ENCODE data around the gene UBXN7.
"Not testable (repeated sequence)": the region's sequence is repeated elsewhere in the genome, so short reads cannot be mapped to it uniquely, and the experiment has no call there.

Gene UBXN7

GRCh38 chr3:196418601-196419000 lies 13.6 kb downstream of the UBXN7 start:
- DNase-seq (ENCODE audit: low read depth, low spot score), result no peak

DNA sequence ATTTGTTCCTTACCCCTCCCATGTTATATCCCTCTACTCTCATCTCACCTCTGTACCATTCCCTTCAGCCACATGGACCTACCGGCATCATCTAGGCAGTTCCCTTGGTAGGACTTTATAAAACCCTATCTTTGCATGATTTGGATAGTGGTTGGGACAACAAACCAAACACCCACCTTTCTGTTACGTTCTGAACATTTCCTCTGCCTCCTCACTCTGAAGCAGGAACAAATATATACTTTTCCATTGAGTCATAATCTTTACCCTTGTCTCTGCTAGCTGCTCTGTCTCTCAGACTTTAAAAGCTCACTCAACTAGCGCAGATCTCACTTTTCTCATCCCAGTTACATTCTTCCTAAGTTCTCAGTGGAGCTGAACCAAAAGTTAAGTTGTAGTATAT lies 17.8 kb downstream of the UBXN7 start:
- no peak for DNase-seq (ENCODE audit: low read depth, low spot score)

DNA sequence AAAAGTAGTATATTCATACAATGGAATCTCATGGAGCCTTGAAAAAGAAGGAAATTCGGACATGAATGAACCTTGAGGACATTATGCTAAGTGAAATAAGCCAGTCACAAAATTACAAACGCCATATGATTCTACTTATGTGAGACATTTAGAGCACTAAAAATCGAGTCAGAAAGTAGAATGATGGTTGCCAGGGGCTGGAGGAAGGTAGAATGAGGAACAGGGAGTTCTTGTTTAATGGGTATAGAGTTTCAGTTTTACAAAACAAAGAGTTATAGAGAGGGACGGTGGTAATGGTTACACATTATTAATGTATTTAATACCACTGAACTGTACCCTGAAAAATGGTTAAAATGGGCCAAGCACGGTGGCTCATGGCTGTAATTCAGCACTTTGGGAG lies 19.5 kb downstream of the UBXN7 start:
- no peak for DNase-seq (ENCODE audit: low read depth, low spot score)

GRCh38 chr3:196409409-196409808 lies 22.8 kb downstream of the UBXN7 start:
- no peak for DNase-seq (ENCODE audit: low read depth, low spot score)

- DNase-seq (ENCODE audit: low read depth, low spot score), result no peak
Observed at GRCh38 chr3:196408565-196409300, 23.5 kb downstream of the UBXN7 start.

- no peak for DNase-seq (ENCODE audit: low read depth, low spot score)
Observed at GRCh38 chr3:196406811-196407470, 25.3 kb downstream of the UBXN7 start.

GRCh38 chr3:196400331-196400730 lies 31.9 kb downstream of the UBXN7 start:
- no peak for DNase-seq (ENCODE audit: low read depth, low spot score)

DNA sequence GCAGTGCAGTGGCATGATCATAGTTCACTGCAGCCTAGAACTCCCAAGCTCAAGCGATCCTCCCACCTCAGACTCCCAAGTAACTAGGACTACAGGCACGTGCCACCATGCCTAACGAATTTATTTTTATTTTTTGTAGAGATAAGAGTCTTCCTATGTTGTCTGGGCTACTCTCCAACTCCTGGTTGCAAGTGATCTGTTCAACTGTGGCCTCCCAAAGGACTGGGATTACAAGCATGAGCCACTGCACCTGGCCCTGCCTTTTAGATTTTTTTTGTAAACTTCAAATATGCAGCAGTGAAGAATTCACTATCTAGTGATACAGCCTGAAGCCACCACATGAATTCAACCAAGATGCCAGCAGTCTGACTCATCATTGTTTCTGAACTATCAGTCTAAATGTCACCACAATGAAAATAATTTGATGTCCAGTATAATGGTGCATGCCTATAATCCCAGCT lies 32.7 kb downstream of the UBXN7 start:
- DNase-seq (ENCODE audit: low read depth, low spot score), result no peak

- DNase-seq (ENCODE audit: low read depth, low spot score), result no peak
Observed at GRCh38 chr3:196398782-196399181, 33.4 kb downstream of the UBXN7 start.

DNA sequence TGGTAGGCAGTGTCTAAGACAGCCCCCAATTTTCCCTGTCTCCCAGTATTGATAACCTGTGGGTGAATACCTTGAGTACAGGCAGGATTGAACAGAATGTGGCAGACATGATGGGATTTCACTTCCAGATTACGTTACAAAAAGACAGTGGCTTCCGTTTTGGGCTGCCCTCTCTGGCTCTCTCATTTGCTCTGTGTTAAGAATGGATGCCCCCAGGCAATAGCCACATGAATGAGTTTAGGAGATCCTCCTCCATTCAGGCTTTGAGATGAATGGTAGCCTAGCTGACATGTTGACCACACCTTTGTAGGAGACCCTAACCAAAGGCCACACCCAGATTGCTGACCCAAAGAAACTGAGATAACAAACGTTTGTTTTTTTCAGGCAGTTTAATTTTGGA lies 34.3 kb downstream of the UBXN7 start:
- no peak for DNase-seq (ENCODE audit: low read depth, low spot score)

DNA sequence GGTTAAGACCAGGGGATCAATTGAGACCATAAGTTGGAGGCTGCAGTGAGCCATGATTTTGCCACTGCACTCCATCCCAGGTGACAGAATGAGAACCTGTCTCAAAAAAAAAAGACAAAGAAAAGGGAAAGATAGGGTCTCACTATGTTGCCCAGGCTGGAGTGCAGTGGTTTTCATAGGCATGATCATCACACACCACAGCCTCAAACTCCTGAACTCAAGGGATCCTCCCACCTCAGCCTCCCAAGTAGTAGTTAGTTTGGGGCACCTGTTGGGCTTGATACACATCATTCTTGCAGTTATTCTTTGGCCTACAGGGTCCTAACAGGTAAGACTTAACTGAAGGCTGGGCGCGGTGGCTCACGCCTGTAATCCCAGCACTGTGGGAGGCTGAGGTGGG lies 42.1 kb downstream of the UBXN7 start:
- no peak for DNase-seq (ENCODE audit: low read depth, low spot score)

DNA sequence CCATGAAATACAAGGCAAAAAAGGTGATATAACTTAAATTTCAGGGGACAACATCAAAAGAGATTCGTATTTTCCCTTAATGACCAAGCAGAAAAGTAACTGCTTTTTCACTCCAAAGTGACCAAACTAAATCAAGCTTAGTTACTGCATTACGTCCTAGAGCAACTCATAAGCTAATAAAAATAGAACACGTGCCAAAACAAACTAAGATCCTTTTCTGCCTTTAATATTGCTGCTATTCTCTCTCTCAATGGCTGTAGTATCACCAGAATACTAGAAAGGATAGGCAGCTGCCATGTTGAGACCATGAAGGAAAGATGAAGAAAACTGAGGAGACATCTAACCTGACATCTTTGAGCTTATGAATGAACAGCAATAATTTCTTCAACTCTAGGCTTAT lies 43.3 kb downstream of the UBXN7 start:
- DNase-seq (ENCODE audit: low read depth, low spot score), result no peak

- not testable (repeated sequence) for DNase-seq (ENCODE audit: low read depth, low spot score)
Observed at GRCh38 chr3:196387941-196388340, 44.3 kb downstream of the UBXN7 start.

GRCh38 chr3:196386797-196387196 lies 45.4 kb downstream of the UBXN7 start:
- DNase-seq (ENCODE audit: low read depth, low spot score), result not testable (repeated sequence)

DNA sequence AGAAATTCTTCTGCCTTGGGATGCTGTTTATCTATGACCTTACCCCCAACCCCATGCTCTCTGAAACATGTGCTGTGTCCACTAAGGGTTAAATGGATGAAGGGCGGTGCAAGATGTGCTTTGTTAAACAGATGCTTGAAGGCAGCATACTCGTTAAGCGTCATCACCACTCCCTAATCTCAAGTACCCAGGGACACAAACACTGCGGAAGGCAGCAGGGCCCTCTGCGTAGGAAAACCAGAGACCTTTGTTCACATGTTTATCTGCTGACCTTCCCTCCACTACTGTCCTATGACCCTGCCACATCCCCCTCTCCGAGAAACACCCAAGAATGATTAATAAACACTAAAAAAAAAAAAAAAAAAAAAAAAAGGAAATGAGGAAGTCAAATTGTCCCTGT lies 46.2 kb downstream of the UBXN7 start:
- DNase-seq (ENCODE audit: low read depth, low spot score), result not testable (repeated sequence)

- not testable (repeated sequence) for DNase-seq (ENCODE audit: low read depth, low spot score)
Observed at GRCh38 chr3:196385446-196385845, 46.8 kb downstream of the UBXN7 start.

DNA sequence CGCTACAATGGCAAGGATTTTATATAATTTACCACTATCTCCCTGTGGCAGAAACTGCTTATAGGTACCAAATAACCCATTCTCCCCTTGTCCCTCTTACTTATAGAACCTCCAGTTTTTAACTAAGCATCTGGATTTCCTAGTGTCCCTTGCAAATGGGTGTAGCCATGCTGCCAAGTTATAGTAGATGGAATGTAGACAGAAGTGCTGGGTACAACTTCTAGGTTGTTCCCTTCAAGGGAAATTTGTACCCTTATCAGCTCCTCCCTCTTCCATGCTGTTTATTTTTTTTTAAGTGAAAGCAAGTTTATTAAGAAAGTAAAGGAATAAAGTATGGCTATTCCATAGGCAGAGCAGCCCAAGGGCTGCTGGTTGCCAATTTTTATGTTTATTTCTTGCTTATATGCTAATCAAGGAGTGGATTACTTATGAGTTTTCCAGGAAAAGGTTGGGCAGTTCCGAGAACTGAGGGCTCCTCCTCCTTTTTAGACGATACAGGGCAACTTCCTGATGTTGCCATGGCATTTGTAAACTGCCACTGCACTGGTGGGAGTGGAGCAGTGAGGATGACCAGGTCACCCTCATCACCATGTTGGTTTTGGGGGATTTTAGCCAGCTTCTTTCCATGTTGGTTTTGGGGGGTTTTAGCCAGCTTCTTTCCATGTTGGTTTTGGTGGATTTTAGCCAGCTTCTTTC lies 53.9 kb downstream of the UBXN7 start:
- no peak for DNase-seq (ENCODE audit: low read depth, low spot score)

DNA sequence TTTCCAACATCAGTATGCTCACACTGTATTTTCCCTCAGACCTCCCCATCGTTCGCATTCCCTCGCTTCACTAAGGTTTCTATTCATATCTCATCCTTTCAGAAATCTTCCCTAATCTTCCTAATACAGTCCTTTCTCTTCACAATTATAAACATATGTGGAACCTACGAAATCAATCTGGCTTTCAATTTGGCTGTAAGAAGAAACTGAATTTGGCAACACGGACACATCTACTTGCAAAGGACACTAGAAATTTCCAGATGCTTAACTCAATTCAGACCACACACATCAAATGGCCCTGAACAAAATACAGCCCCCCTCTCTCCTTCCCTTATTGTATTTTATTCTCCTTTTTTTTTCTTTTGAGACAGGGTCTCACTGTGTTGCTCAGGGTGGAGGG lies 54.9 kb downstream of the UBXN7 start:
- no peak for DNase-seq (ENCODE audit: low read depth, low spot score)

GRCh38 chr3:196365736-196366135 lies 66.5 kb downstream of the UBXN7 start:
- no peak for DNase-seq (ENCODE audit: low read depth, low spot score)

DNA sequence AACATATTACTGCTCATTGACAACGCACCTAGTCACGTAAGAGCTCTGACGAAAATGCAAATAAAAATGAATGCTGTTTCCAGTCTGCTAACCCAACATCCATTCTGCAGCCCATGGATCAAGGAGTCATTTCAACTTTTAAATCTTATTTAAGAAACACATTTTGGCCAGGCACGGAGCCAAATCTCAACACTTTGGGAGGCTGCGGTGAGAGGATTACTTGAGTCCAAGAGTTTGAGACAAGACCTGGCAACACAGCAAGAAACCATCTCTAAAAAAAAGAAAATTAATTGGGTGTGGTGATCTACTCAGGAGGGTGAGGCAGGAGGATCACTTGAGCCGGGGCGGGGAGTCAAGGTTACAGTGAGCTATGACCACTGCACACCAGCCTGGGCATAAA lies 71.6 kb downstream of the UBXN7 start:
- DNase-seq (ENCODE audit: low read depth, low spot score), result no peak

- not testable (repeated sequence) for DNase-seq (ENCODE audit: low read depth, low spot score)
Observed at GRCh38 chr3:196358540-196358939, 73.7 kb downstream of the UBXN7 start.

- no peak for DNase-seq (ENCODE audit: low read depth, low spot score)
Observed at GRCh38 chr3:196357905-196358304, 74.3 kb downstream of the UBXN7 start.

DNA sequence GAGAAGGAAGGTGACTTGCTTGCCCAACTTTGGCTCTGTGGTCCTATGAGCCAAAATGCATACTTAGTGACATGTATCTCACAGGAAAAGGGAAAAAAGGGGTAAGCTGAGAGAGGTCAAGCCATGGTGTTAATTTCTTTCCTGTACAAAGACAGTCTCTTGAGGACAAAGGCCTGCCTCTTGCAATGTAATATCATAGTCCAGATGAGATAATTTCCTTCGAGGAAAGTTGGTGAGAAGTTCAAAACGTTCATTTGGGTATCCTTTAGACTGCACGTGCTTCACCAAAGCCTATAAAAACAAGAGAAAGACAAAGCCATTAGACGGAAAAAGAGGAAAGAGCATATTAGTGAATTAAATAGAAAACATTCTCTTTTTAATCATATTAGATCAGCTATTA lies 75.7 kb downstream of the UBXN7 start:
- no peak for DNase-seq (ENCODE audit: low read depth, low spot score)
